ENCODE results near the gene SHQ1.

The SHQ1 gene

GRCh38 chr3:72847751-72848702 lies at the start of gene SHQ1:
Gene SHQ1 (minus strand): TSS chr3:72848445. CDS start chr3:72848340, 105 bp downstream.
- peak; percentile 95 for DNase-seq

DNA sequence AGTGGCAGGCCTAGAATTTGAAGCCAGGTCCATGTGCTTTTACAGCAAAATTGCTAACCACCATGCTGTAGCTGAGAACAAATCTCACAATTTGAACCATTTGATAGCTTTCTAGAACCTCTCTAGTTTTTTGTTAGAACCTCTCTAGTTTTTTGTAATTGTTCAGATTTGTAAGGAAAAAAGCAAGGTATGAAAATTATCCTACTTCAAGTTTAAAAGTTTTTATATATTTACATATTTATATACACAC lies 49.4 kb upstream of the SHQ1 start:
- DNase-seq: no peak

DNA sequence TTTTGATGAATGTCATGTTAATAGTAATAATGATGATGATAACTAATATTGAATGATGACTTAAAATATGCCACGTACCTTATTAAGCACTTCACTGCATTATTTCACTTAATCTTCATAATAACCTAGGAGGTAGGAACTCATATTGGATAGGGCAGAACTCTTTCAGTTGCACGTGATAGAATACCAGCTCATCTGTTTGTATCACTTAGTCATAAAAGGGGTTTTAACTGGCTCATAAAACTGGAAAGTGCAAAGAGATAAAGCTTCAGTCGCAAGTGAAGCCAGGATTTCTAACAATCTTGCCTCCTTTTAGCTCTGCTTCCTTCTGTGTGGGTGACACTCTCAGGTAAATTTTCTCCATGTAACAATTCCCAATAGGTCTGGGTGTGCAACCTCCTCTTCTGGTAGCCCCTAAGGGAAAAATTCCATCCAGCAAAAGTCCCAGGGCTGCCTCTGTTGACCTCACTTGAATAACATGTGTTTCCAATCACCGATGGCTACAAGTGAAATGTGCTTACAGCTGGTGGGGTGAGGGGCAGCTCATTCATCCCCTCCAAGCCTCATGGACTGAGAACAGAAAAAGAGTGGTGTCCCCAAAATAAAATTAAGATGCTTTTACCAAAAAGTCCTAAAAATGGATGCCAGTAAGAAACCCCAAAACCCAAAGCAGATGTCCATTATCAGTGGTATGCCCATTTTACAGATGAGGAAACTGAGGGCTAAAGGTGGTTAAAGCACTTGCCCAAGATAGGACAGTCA lies 48.9 kb upstream of the SHQ1 start:
- no peak for DNase-seq

GRCh38 chr3:72894976-72895552 lies 46.8 kb upstream of the SHQ1 start:
- DNase-seq: no peak

GRCh38 chr3:72892870-72893269 lies 44.6 kb upstream of the SHQ1 start:
- no peak for DNase-seq

GRCh38 chr3:72892081-72892775 lies 44.0 kb upstream of the SHQ1 start:
- no peak for DNase-seq

GRCh38 chr3:72891053-72891855 lies 43.0 kb upstream of the SHQ1 start:
- DNase-seq: no peak

GRCh38 chr3:72890166-72890925 lies 42.1 kb upstream of the SHQ1 start:
- no peak for DNase-seq

GRCh38 chr3:72889310-72890165 lies 41.3 kb upstream of the SHQ1 start:
- no peak for DNase-seq

DNA sequence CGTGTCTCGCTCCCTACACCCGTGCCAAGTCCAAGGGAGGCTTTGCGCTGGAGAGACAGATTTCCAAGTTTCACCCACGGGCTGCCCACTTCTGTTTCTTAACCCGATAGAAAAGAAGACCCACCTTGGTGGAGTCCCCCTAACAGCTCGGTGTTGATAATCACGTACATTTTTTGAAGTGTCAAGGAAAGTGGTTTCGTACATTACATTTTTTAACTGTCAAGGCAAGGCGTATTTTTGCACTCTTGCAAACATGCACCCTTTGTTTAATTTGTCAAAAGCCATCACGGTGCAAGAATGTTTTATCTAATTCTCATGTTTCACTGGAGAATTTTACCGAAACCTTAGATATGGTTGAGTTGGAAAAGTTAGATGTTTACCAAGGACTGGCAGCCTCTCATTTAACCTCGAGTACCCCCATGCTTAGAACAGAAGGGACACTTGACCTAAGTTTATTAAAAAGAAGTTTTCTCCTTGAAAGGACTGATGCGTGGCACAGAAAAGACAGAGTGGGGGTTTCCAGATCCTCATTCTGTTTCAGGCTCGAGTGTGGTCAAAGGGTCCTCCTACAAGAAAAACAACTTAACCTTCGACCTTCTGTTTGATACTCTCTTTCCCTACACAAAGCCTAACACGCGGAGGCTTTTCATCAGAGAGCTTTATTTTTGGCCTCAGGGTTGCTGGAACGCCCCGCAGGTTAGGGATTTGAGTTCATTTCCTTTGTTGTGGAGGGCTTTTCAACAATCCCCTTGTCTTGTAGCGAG lies 40.5 kb upstream of the SHQ1 start:
- no peak for DNase-seq

DNA sequence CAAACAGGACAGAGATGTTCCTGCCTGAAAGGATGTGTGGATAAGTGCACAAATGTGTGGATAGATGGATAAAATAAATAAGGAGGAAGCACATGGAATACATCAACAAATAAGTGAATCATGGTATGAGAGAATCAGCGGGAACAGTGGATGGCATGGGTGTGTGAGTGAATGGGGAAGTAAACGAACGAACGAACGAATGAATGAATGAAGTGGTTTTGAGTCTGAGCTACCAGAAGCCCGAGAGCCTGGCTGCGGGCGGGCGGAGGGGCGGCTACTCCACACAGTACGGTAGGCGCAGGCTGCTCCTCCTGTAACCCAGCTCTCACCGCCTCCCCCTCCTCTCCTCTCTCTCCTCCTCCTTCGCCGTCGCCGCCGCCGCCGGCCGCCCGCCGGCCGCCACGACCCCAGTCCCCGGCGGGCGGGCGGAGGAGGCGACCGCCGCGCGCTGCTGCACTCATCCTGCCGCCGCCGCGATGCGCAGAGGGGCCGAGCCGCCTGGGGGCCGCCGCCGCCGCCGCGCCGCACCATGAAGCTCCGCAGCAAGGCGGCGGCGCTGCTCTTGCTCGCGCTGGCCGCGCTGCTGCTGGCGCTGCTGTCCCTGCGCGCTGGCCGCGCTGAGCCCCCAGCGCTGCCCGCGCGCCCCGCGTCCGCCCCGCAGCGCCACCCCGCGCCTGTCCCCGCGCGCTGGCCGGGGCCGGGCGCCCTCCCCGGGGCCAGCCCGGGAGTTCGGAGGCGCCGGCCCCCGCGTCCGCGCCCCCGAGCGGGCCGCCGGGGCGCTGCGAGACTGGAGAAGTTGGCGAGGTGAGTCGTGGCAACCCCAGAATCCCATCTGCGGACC lies 39.7 kb upstream of the SHQ1 start, which contains the start of gene GXYLT2:
GXYLT2 (plus strand) TSS at position 342 of the 841 bp plus-strand sequence; CDS start at position 530, 188 bp downstream.
- peak; percentile 36 for DNase-seq

GRCh38 chr3:72887343-72887704 lies 39.1 kb upstream of the SHQ1 start:
- DNase-seq: no peak

DNA sequence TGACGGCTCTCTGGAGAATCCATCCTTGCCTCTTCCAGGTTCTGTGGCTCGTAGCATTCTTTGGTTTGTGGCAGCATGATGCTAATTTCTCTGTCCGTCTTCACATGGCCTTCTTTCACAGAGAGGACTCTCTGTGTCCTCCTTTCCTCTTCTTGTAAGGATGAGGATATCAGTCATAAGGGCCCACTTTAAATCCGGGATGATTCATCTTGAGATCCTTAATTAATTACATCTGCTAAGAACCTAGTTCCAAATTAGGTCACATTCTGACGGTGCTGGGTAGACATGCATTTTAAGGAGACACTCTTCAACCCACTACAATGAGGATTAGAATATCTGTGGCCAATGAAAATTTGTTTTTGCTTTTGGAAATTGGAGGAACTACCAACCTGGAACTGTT lies 23.9 kb upstream of the SHQ1 start:
- no peak for DNase-seq

DNA sequence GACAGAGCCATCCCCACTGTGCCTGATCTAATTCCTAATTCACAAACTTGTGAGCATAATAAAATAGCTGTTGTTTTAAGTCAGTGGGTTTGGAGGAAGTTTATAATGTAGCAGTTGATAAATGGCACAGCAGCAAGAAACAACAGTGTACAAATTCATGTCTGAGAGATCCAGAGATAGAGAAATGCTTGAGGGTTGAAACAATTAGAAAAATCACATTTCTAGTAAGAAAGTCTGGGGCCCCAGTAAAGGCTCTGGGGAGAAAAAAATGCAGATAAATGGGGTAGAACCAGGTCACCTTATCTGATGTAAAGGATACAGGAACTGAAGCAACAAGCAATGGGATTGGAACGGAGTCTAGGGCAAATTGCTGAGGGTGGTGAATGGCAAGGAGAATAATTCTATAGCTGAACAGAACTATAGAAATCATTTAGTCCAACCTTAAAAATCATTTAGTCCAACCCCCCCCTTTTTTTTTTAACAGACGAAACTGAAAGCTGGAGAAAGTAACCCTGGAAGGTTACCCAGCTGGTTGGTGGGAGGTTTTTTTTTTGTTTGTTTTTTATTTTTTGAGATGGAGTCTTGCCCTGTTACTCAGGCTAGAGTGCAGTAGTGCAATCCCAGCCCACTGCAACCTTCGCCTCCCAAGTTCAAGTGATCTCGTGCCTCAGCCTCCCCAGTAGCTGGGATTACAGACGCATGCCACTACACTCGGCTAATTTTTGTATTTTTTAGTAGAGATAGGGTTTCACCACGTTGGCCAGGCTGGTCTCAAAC lies 14.3 kb upstream of the SHQ1 start:
- no peak for DNase-seq

DNA sequence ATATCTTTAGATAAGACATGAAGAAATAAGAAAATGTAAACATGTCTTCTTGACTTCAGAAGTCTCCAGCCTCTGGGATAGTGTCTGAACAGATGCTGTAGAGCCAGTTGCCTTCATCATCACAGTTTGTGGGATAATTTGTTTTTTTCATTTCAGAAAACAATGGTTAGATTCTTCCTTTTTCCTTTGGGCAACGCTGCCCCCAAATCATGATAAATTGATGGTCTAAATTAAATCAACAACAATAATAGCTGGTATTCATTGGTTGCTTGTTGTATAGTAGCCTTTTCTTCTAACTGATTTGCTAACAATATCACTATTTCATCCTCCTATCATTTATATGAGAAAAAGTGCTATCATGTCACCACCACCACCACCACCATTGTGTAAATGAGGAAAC lies 12.6 kb upstream of the SHQ1 start:
- DNase-seq: no peak

GRCh38 chr3:72860053-72860452 lies 11.8 kb upstream of the SHQ1 start:
- no peak for DNase-seq

DNA sequence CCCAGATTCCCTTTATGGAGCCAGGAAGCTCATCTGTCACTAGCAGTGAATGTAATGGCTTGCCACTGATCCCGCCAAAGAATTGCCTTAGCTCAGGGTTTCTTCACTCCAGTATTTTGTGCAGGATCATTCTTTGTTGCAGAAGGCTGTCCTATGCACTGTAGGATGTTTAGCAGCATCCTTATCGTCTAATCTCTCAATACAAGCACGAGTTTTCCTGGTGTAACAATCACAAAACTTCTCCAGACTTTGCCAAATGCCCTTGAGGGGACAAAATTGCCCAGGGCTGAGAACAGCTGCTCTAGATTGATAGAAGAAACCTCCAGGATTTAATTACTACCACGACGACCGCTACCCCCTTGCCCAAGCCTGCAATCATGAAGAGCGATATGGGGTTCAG lies 6.8 kb upstream of the SHQ1 start:
- DNase-seq: no peak

- peak; percentile 27 for DNase-seq
Measured at GRCh38 chr3:72848703-72849081, 447 bp upstream of the SHQ1 start.
